CD4-positive, CD25-positive, alpha-beta regulatory T cell (primary cell): Measurements from ENCODE around the gene SCFD1. TPM values are rescaled to one million over a fixed set of nuclear protein-coding genes. Genes with fewer than 3 reads are reported as not detected.
"Not testable (repeated sequence)": the region's sequence is repeated elsewhere in the genome, so short reads cannot be mapped to it uniquely, and the experiment has no call there.

Experiments used
- ATAC-seq, 2 donors: fragments of 150-1000 bp; cut with Tn5 transposase; one replicate each; pipeline ENCODE4 v1.10.0; 2021; ENCODE audit warnings: low read depth in 2 of 2, moderate number of reproducible peaks in 2 of 2, moderate library complexity in 1 of 2
- DNase-seq, 3 donors: peaks; one replicate each; pipeline versions ENCODE4 v3.0.0 to v3.0.0-alpha.2; 2012 to 2022; ENCODE audit warnings: mixed read lengths in 1 of 3
- H3K27ac ChIP-seq: one replicate; pipeline ENCODE4 v1.7.0; 2013; ENCODE audit warnings: mild to moderate bottlenecking, low read length; ENCODE audit not compliant: insufficient read depth, poor library complexity, severe bottlenecking
- H3K27me3 ChIP-seq: one replicate; pipeline ENCODE4 v1.7.0; 2013; ENCODE audit warnings: low read length; ENCODE audit not compliant: control insufficient read depth, insufficient read depth
- H3K36me3 ChIP-seq: one replicate; pipeline ENCODE4 v1.7.0; 2013; ENCODE audit warnings: mild to moderate bottlenecking, low read length, moderate library complexity; ENCODE audit not compliant: control insufficient read depth, insufficient read depth
- H3K4me1 ChIP-seq: 2 replicates; pipeline ENCODE4 v1.7.0; 2013; ENCODE audit warnings: mild to moderate bottlenecking, low read length; ENCODE audit not compliant: insufficient read depth, control insufficient read depth, poor library complexity, severe bottlenecking
- H3K4me3 ChIP-seq: one replicate; pipeline ENCODE4 v1.7.0; 2013; ENCODE audit warnings: low read depth, mild to moderate bottlenecking, low read length, moderate library complexity
- H3K9me3 ChIP-seq, 2 experiments: 1 replicate in 1 of 2; 2 replicates in 1 of 2; pipeline ENCODE4 v1.7.0; 2013; ENCODE audit warnings: low read length in 2 of 2, mild to moderate bottlenecking in 1 of 2, moderate library complexity in 1 of 2; ENCODE audit not compliant: control insufficient read depth in 2 of 2
- H3K27ac Mint-ChIP-seq, 3 donors: one replicate each; pipeline ENCODE4 v1.8.0; 2020 to 2022; ENCODE audit warnings: mild to moderate bottlenecking in 3 of 3, mixed read lengths in 3 of 3, moderate library complexity in 2 of 3
- H3K27me3 Mint-ChIP-seq: one replicate; pipeline ENCODE4 v1.8.0; 2022; ENCODE audit warnings: mild to moderate bottlenecking, mixed read lengths
- H3K36me3 Mint-ChIP-seq: one replicate; pipeline ENCODE4 v1.8.0; 2020; ENCODE audit warnings: mixed read lengths
- H3K4me1 Mint-ChIP-seq, 4 donors: one replicate each; pipeline ENCODE4 v1.8.0; 2020 to 2022; ENCODE audit warnings: mixed read lengths in 4 of 4, mild to moderate bottlenecking in 1 of 4
- H3K4me3 Mint-ChIP-seq, 4 donors: one replicate each; pipeline ENCODE4 v1.8.0; 2020 to 2022; ENCODE audit warnings: mild to moderate bottlenecking in 4 of 4, mixed read lengths in 4 of 4, moderate library complexity in 3 of 4
- H3K9me3 Mint-ChIP-seq, 7 donors: one replicate each; pipeline ENCODE4 v1.8.0; 2020 to 2022; ENCODE audit warnings: mixed read lengths in 7 of 7, mild to moderate bottlenecking in 3 of 7, moderate library complexity in 2 of 7
- polyA plus RNA-seq, 4 donors: library from polyadenylated mRNA; unstranded; fragments of 300-500 nt; fragmentation: Illumina TruSeq; gene quantifications; one replicate each; pipeline ENCODE4 v1.2.3, GENCODE V29; 2021
- total RNA-seq: library from RNA; stranded (reverse); gene quantifications from one replicate; pipeline ENCODE4 v1.2.3, GENCODE V29; 2022

Gene SCFD1
- total RNA-seq (86.6 TPM), polyA plus RNA-seq (10 to 100 TPM; 56.1 to 75.1 (median 62.4) TPM)

- H3K9me3 Mint-ChIP-seq, result no peaks in the 10 kb centered on the region
Observed at GRCh38 chr14:30621940-30622830, at the start of gene SCFD1. SCFD1 (plus strand) TSS chr14:30622319; CDS start chr14:30622339, 20 bp downstream.

GRCh38 chr14:30572771-30573170 lies 49.3 kb upstream of the SCFD1 start:
- DNase-seq (no peak), ATAC-seq (no peak)
- Histone ChIP-seq H3K4me3 (no peak overlapping the region), H3K27ac (no peak overlapping the region), H3K4me1 (no peaks in the 10 kb centered on the region), H3K9me3 (no peaks in the 10 kb centered on the region), H3K27me3 (no peaks in the 10 kb centered on the region), H3K36me3 (no peaks in the 10 kb centered on the region)
- no peaks in the 10 kb centered on the region for H3K27me3 Mint-ChIP-seq
- H3K27ac Mint-ChIP-seq, result no peak overlapping the region
- H3K9me3 Mint-ChIP-seq, result peaks cover 0 to 4% (median 0%) of the 10 kb centered on the region in 7 donors
- no peaks in the 10 kb centered on the region for H3K36me3 Mint-ChIP-seq
- peaks cover 62 to 95% (median 82%) of the 10 kb centered on the region in 4 donors for H3K4me1 Mint-ChIP-seq
- H3K4me3 Mint-ChIP-seq, result no peak overlapping the region

More at GRCh38 chr14:30621940-30622830, at the start of gene SCFD1:
- Histone ChIP-seq H3K27ac (peak within 1 kb of the TSS; percentile 82), H3K27me3 (no peaks in the 10 kb centered on the region), H3K4me1 (peaks cover 41% of the 10 kb centered on the region), H3K9me3 (no peaks in the 10 kb centered on the region), H3K36me3 (peaks cover 3% of the 10 kb centered on the region), H3K4me3 (peak within 1 kb of the TSS; percentile 88)
- peaks cover 26 to 51% (median 39%) of the 10 kb centered on the region in 4 donors for H3K4me1 Mint-ChIP-seq
- no peaks in the 10 kb centered on the region for H3K27me3 Mint-ChIP-seq
- ATAC-seq (peak; percentile 99), DNase-seq (peak; percentile 90 to 97 (median 92))
- no peaks in the 10 kb centered on the region for H3K36me3 Mint-ChIP-seq
- H3K27ac Mint-ChIP-seq, result peak within 1 kb of the TSS; percentile 95 to 97 (median 96)
- H3K4me3 Mint-ChIP-seq, result peak within 1 kb of the TSS; percentile 96 to 99 (median 98)

- no peaks in the 10 kb centered on the region for H3K27me3 ChIP-seq
- no peak for DNase-seq
- peaks cover 0 to 4% (median 0%) of the 10 kb centered on the region in 7 donors for H3K9me3 Mint-ChIP-seq
- H3K9me3 ChIP-seq, result no peaks in the 10 kb centered on the region
- no peaks in the 10 kb centered on the region for H3K36me3 ChIP-seq
- H3K27ac ChIP-seq, result no peak overlapping the region
- H3K4me3 ChIP-seq, result no peak overlapping the region
- H3K36me3 Mint-ChIP-seq, result no peaks in the 10 kb centered on the region
- peak overlapping the region in 1 of 3 donors; percentile 52 for H3K27ac Mint-ChIP-seq
- H3K4me3 Mint-ChIP-seq, result peak overlapping the region in 1 of 4 donors; percentile 2
- peaks cover 63 to 95% (median 82%) of the 10 kb centered on the region in 4 donors for H3K4me1 Mint-ChIP-seq
- no peak for ATAC-seq
- H3K4me1 ChIP-seq, result no peaks in the 10 kb centered on the region
- H3K27me3 Mint-ChIP-seq, result no peaks in the 10 kb centered on the region
Observed at GRCh38 chr14:30573226-30573814, 48.8 kb upstream of the SCFD1 start.

GRCh38 chr14:30573966-30574365 lies 48.2 kb upstream of the SCFD1 start:
- Mint-ChIP-seq H3K36me3 (no peaks in the 10 kb centered on the region), H3K9me3 (peaks cover 0 to 4% (median 0%) of the 10 kb centered on the region in 7 donors), H3K4me3 (peak overlapping the region in 1 of 4 donors; percentile 27), H3K27me3 (no peaks in the 10 kb centered on the region), H3K27ac (no peak overlapping the region), H3K4me1 (peaks cover 61 to 99% (median 84%) of the 10 kb centered on the region in 4 donors)
- peaks cover under 1% of the 10 kb centered on the region for H3K36me3 ChIP-seq
- DNase-seq (no peak), ATAC-seq (no peak)
- no peak overlapping the region for H3K27ac ChIP-seq
- H3K9me3 ChIP-seq, result no peaks in the 10 kb centered on the region
- no peak overlapping the region for H3K4me3 ChIP-seq
- H3K27me3 ChIP-seq, result no peaks in the 10 kb centered on the region
- H3K4me1 ChIP-seq, result no peaks in the 10 kb centered on the region

- H3K27me3 ChIP-seq, H3K9me3 Mint-ChIP-seq, H3K27me3 Mint-ChIP-seq, H3K27ac ChIP-seq, ATAC-seq, H3K36me3 Mint-ChIP-seq, H3K4me1 ChIP-seq, H3K9me3 ChIP-seq, H3K4me3 ChIP-seq, DNase-seq, H3K36me3 ChIP-seq, H3K4me3 Mint-ChIP-seq: not testable (repeated sequence)
- Mint-ChIP-seq H3K4me1 (peaks cover 60 to 93% (median 79%) of the 10 kb centered on the region in 4 donors), H3K27ac (peak overlapping the region in 1 of 3 donors; percentile 3)
Observed at GRCh38 chr14:30574777-30575176, 47.3 kb upstream of the SCFD1 start.

- peaks cover 46 to 77% (median 67%) of the 10 kb centered on the region in 4 donors for H3K4me1 Mint-ChIP-seq
Observed at GRCh38 chr14:30576333-30576732, 45.8 kb upstream of the SCFD1 start.

GRCh38 chr14:30580616-30581282 lies 41.4 kb upstream of the SCFD1 start:
- Histone ChIP-seq H3K27me3 (no peaks in the 10 kb centered on the region), H3K9me3 (peaks cover 0 to 13% of the 10 kb centered on the region in 2 experiments), H3K4me1 (no peaks in the 10 kb centered on the region), H3K27ac (no peak overlapping the region), H3K4me3 (no peak overlapping the region), H3K36me3 (peaks cover 18% of the 10 kb centered on the region)
- Mint-ChIP-seq H3K4me1 (peaks cover 50 to 65% (median 58%) of the 10 kb centered on the region in 4 donors), H3K27ac (no peak overlapping the region), H3K4me3 (no peak overlapping the region), H3K9me3 (peaks cover 0 to 19% (median 10%) of the 10 kb centered on the region in 7 donors), H3K27me3 (no peaks in the 10 kb centered on the region), H3K36me3 (peaks cover 34% of the 10 kb centered on the region)
- no peak for ATAC-seq
- no peak for DNase-seq

More at GRCh38 chr14:30576333-30576732, 45.8 kb upstream of the SCFD1 start:
- H3K9me3 Mint-ChIP-seq, H3K9me3 ChIP-seq, DNase-seq, H3K27me3 ChIP-seq, H3K4me1 ChIP-seq, ATAC-seq, H3K36me3 ChIP-seq, H3K4me3 Mint-ChIP-seq, H3K27me3 Mint-ChIP-seq, H3K36me3 Mint-ChIP-seq, H3K27ac ChIP-seq, H3K4me3 ChIP-seq: not testable (repeated sequence)
- H3K27ac Mint-ChIP-seq, result peak overlapping the region in 1 of 3 donors; percentile 44
